A549 treated with AZD2906 at 1 μM for 4 hours (cell line): ENCODE results near the gene TTC7B. TPM values are rescaled to one million over a fixed set of nuclear protein-coding genes. Genes with fewer than 3 reads are reported as not detected.

Experiments
- total RNA-seq: library from RNA; stranded (reverse); fragments of 200-300 nt; extraction: Qiagen RNA extraction; gene quantifications from 5 replicates; pipeline ENCODE4 v1.2.3, GENCODE V29; 2022

The TTC7B gene, protein sequence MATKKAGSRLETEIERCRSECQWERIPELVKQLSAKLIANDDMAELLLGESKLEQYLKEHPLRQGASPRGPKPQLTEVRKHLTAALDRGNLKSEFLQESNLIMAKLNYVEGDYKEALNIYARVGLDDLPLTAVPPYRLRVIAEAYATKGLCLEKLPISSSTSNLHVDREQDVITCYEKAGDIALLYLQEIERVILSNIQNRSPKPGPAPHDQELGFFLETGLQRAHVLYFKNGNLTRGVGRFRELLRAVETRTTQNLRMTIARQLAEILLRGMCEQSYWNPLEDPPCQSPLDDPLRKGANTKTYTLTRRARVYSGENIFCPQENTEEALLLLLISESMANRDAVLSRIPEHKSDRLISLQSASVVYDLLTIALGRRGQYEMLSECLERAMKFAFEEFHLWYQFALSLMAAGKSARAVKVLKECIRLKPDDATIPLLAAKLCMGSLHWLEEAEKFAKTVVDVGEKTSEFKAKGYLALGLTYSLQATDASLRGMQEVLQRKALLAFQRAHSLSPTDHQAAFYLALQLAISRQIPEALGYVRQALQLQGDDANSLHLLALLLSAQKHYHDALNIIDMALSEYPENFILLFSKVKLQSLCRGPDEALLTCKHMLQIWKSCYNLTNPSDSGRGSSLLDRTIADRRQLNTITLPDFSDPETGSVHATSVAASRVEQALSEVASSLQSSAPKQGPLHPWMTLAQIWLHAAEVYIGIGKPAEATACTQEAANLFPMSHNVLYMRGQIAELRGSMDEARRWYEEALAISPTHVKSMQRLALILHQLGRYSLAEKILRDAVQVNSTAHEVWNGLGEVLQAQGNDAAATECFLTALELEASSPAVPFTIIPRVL
- 16.0 to 21.4 TPM (median 20.7 TPM) in 5 replicates for total RNA-seq

DNA sequence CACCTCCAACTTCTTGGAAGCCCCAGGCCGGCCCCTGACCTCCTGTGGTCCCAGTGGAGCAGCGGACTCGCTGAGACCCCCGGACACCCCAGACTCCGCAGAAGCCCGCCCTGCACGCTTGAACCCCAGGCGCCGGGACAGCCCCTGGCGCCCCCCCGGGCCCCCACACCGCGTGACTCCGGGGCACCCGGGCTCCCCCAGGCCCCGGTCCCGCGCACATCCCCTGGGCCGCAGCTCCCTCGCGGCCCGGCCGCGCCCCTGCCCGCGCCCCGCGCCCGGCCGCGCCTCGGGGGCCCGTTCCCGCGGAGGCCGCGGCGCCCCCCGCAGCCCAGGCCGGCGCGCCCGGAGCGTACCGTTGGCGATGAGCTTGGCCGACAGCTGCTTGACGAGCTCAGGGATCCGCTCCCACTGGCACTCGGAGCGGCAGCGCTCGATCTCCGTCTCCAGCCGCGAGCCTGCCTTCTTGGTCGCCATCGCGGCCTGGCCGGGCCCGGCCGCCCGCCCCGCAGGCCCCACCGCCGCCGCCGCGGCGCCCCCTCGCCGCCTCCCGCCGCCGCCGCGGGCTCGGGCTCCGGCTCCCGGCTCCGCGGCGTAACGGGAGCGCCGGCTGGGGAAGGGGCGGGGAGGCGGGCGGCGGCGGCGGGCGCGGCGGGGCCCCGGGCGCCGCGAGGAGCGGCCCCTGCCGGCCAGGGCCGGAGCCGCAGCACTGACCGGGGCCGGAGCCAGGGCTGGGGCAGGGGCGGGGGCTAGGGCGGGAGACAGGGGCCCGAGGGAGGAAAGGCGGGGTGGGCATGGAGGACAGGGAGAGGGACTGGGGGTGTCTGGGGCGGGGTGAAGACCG, at the start of gene TTC7B:
Gene TTC7B, minus strand, starts transcription at position 609 of the 841 bp plus-strand sequence. Its CDS starts 135 bp downstream, at position 474.

Other genes starting within 250 kb of the TTC7B start
- gene RPS6KA5, start 244.2 kb upstream of the TTC7B start, total RNA-seq, result 4.5 to 6.6 TPM (median 5.5 TPM) in 5 replicates